ENCODE measurements around the gene ZDHHC11. TPM values are rescaled to one million over a fixed set of nuclear protein-coding genes. Genes with fewer than 3 reads are reported as not detected.

The ZDHHC11 gene
- total RNA-seq, 1 experiment from 2014 or later: 17.0 TPM

- H3K27me3 ChIP-seq (ENCODE audit: insufficient read depth, low read length): no peaks in the 10 kb centered on the region
- H2AFZ ChIP-seq (ENCODE audit: low read depth, low read length, poor library complexity, severe bottlenecking): no peak overlapping the region
- CTCF ChIA-PET: no interaction called here
Measured at GRCh38 chr5:761854-762710, 88.7 kb downstream of the ZDHHC11 start.

More at GRCh38 chr5:761854-762710, 88.7 kb downstream of the ZDHHC11 start:
- DNase-seq (ENCODE audit: low read depth, low spot score): no peak
- no TSS peak for BruUV-seq (replicated peaks)
- Histone ChIP-seq H3K4me3 (replicated peaks in 1 of 2; ENCODE audit: low read depth in 1 of 2, low read length in 2 of 2) (no peak overlapping the region), H3K9me2 (ENCODE audit: insufficient read depth) (no peaks in the 10 kb centered on the region), H3K9ac (ENCODE audit: low read length) (no peak overlapping the region), H3K9me3 (ENCODE audit: control insufficient read depth in 1 of 2, insufficient read depth in 1 of 2, low read depth in 1 of 2, low read length in 2 of 2) (no peaks in the 10 kb centered on the region), H4K20me1 (ENCODE audit: insufficient read depth) (no peaks in the 10 kb centered on the region), H3K4me2 (ENCODE audit: low read length) (no peak overlapping the region), H3K4me1 (ENCODE audit: control insufficient read depth in 1 of 2, insufficient read depth in 2 of 2, low read length in 2 of 2) (no peaks in the 10 kb centered on the region), H3K36me3 (ENCODE audit: control insufficient read depth in 1 of 2, insufficient read depth in 2 of 2, low read length in 2 of 2) (no peaks in the 10 kb centered on the region), H3K27ac (ENCODE audit: low read depth, low read length) (no peak overlapping the region), H3K79me2 (ENCODE audit: insufficient read depth, low read length) (no peaks in the 10 kb centered on the region)
- RAD21 ChIA-PET (ENCODE audit: low non-redundant PET in 1 of 2, low total read pairs in 2 of 2, uncharacterized antibody in 2 of 2, unreplicated experiment in 2 of 2): no interaction called here
- intact Hi-C loops (cut with micrococcal nuclease): no loop called here
- TF ChIP-seq RAD21 (IDR thresholded peaks at IDR 0.05; ENCODE audit: low read depth): no peak
- TF ChIP-seq ZBTB33 (IDR thresholded peaks at IDR 0.05; ENCODE audit: extremely low read depth, insufficient replicate concordance, low read length): no peak
- TF ChIP-seq TCF7L2 (IDR thresholded peaks at IDR 0.05; ENCODE audit: borderline replicate concordance, extremely low read depth, insufficient read depth, insufficient read length): no peak
- no peak for TF ChIP-seq CBX3 (IDR thresholded peaks at IDR 0.05; ENCODE audit: low read depth)
- no peak for TF ChIP-seq JUND (IDR thresholded peaks at IDR 0.05)
- no peak for TF ChIP-seq MAX (IDR thresholded peaks at IDR 0.05)
- no peak for TF ChIP-seq EGR1 (IDR thresholded peaks at IDR 0.05; ENCODE audit: low read depth)
- TF ChIP-seq EZH2phosphoT487 (IDR thresholded peaks at IDR 0.05; ENCODE audit: borderline replicate concordance): no peak
- no peak for TF ChIP-seq ZNF274 (IDR thresholded peaks at IDR 0.05; ENCODE audit: low read depth, low read length)
- TF ChIP-seq ATF3 (IDR thresholded peaks at IDR 0.05): no peak
- TF ChIP-seq ELF1 (IDR thresholded peaks at IDR 0.05; ENCODE audit: borderline replicate concordance, low read depth): no peak
- TF ChIP-seq SRF (IDR thresholded peaks at IDR 0.05; ENCODE audit: low read depth): no peak
- POLR2A ChIA-PET: no interaction called here
- no peak for ATAC-seq
